Measurements from ENCODE around the gene DCTN1.

The DCTN1 gene

DNA sequence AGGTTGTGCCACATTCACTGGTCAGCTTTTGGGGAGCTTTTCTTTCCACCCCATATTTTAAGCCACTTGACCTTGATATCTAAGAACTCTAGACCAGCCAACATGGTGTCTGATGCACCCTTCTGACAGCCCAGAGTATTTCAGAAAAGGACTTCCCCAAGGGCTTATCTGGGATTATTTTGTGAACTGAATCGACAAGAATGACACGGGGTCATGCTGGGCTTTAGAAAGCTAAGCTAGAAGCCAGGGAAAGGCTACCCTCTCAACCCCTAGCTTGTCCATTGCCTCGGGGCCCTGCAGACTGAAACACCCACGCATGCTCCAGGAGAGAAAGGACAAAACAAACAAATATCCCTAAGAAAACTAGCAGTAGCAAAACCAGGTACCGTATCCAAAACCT lies 52.9 kb downstream of the DCTN1 start:
- DNase-seq (ENCODE audit: low spot score) = no peak
- no peak for FAIRE-seq

DNA sequence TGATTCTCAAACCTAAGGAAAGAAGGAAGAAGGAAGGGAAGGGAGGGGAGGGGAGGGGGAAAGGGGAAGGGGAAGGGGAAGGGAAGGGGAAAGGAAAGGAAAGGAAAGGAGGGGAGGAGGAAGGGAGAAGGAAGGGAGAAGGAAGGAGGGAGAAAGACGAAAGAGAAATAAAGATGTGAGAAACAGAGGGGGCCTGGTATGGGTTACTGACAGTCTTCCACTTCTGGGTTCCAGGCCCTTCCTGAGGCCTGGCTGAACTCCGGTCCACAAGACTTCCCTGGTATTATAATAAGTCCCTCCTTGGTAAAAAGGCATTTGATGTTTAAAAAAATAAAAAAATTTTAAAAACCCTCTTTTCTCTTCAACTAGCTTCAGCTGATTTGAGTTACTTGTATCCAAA lies 54.3 kb downstream of the DCTN1 start:
- FAIRE-seq (no peak), DNase-seq (ENCODE audit: low spot score) (no peak)

DNA sequence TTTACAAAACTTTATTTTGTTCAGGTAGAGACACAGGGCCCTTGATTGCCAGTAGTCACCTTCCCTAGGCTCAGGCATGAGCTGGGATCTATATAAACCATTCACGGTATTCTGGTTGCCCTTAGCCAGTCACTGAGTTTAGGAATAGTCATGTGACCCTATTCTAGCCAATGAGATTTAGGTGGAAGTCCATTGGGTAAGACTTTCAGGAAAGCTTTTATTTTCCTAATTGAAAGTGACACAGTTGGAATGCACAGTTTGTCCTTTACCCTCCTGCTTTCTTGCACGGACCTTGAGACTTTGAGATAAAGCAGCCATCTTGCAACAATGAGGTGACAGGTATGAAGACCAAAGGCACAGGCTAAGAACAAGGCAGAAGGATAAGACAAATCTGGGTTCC lies 58.4 kb downstream of the DCTN1 start:
- DNase-seq (ENCODE audit: low spot score) (no peak), FAIRE-seq (no peak)

DNA sequence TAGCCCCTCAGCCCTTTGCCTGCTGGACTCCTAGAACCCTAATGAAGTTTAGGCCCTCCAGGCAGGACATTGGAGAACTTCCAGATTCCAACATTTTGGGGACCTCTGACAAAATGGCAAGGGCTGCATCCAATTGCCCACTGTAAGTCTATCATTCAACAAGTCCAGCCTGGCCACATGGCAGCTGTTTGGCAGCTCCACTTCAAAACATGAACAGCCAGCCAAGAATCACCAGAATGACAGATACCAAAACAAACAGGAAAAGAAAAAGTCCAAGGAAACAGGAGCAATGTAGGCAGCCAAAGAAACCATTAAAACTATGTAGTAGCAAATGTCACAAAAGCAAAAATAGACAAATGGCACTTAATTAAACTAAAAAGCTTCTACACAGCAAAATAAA lies 62.4 kb downstream of the DCTN1 start:
- FAIRE-seq (no peak), DNase-seq (ENCODE audit: low spot score) (no peak)

DNA sequence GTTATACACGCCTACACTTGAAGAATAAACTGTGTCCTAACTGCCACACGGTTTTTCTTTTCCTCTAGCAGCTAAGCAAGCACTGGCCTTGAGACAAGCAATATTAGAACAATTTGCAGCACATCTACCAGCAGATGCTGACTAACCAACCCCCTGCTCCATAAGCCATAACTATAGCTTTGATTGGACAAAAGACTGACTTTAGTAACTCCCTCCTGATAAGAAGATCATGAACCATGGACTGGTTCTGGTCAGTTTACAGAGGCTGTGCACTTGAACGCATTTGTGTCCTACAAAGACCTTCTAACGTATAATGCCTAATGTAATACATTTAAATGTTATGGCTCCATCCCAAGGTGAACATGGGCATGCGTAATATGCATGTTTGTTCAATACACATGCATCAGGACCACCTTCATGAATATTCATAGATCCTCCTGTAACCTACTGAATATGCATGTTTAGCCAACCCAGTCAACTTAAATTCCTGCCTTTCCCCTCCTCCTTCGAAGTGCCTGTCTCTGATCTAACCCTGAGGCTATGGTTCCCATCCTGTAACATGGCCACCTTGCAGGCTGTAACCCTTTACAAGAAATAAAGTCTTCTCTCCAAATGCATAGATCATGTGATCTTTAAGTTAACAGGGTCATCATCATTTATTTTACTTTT lies 63.4 kb downstream of the DCTN1 start:
- FAIRE-seq (peak; percentile 93), DNase-seq (ENCODE audit: low spot score) (no peak)

DNA sequence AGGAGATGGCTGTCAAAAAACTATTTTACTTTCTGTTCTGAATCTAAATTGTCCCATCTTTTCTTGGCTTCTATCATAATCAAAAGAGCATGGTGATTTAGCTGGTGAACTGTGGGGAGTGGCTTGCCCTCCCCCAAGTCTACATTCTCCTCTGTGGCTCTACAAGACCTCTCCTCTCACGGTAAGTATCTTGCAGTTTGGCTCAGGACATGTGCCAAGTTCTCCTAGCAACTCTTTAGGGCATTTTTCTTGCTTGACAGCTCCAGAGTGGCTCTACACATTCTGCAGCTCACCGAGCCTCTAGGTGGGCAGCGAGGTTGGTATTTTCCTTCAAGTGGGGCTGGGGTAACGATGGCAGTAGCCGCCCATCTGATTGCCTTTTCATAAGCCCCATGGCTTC lies 66.0 kb downstream of the DCTN1 start:
- FAIRE-seq (no peak), DNase-seq (ENCODE audit: low spot score) (no peak)

DNA sequence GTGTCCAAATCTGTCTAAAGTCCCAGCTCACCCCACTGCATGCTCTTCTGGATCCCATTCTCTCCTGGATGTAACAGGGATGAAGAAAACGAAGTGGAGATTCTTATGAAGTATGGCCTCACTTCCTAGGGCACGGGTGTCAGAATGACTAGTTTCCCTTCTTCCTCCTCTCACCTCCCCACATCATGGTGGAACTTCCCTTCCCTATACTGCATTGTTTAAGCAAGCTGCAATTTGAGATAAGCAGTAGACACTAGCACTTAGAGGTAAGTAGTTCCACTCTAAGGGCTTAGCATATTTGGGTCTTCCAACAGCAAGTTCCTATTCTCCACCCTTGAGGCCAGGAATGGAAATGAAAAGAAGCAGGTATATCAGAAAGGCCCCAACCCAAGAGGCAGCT lies 66.6 kb downstream of the DCTN1 start:
- DNase-seq (ENCODE audit: low spot score) (no peak), FAIRE-seq (no peak)

DNA sequence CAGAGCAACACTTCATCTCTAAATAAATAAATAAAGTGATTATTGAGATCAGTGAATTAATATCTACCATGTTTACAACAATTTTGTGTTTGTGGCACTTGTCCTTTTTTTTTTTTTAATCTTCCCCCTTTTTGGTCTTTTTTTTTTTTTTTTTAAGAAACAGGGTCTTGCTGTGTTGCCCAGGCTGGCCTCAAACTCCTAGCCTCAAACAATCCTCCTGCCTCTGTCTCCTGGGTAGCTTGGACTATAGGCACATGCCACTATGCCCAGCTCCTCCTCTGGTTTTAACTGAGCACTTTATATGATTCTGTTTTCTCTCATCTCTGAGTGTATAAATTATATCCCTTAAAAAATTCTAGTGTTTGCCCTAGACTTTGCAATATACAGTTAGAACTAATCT lies 67.2 kb downstream of the DCTN1 start:
- no peak for FAIRE-seq
- DNase-seq (ENCODE audit: low spot score) = no peak

Data from urothelium cell line (cell line).